Measurements from ENCODE around the gene RPS6KB2.
"Not testable (repeated sequence)": the region's sequence is repeated elsewhere in the genome, so short reads cannot be mapped to it uniquely, and the experiment has no call there.

DNA sequence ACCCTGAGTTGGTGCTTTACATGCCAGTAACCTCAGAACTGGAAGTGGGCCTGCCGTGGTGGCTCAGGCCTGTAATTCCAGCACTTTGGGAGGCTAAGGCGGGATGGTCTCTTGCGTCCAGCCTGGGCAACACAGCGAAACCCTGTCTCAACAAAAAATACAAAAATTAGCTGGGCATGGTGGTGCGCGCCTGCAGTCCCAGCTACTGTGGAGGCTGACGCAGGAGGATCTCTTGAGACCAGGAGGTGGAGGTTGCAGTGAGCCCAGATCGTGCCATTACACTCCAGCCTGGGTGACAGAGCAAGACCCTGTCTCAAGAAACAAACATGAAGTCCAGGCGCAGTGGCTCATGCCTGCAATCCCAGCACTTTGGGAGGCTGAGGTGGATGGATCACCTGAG lies 25.2 kb upstream of the RPS6KB2 start:
- TF ChIP-seq, protein P1, sequence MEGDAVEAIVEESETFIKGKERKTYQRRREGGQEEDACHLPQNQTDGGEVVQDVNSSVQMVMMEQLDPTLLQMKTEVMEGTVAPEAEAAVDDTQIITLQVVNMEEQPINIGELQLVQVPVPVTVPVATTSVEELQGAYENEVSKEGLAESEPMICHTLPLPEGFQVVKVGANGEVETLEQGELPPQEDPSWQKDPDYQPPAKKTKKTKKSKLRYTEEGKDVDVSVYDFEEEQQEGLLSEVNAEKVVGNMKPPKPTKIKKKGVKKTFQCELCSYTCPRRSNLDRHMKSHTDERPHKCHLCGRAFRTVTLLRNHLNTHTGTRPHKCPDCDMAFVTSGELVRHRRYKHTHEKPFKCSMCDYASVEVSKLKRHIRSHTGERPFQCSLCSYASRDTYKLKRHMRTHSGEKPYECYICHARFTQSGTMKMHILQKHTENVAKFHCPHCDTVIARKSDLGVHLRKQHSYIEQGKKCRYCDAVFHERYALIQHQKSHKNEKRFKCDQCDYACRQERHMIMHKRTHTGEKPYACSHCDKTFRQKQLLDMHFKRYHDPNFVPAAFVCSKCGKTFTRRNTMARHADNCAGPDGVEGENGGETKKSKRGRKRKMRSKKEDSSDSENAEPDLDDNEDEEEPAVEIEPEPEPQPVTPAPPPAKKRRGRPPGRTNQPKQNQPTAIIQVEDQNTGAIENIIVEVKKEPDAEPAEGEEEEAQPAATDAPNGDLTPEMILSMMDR (IDR thresholded peaks at IDR 0.05): not testable (repeated sequence)
- not testable (repeated sequence) for TF ChIP-seq EP300 (IDR thresholded peaks at IDR 0.05; ENCODE audit: low read depth)
